ENCODE data around the gene UBE2H.

DNA sequence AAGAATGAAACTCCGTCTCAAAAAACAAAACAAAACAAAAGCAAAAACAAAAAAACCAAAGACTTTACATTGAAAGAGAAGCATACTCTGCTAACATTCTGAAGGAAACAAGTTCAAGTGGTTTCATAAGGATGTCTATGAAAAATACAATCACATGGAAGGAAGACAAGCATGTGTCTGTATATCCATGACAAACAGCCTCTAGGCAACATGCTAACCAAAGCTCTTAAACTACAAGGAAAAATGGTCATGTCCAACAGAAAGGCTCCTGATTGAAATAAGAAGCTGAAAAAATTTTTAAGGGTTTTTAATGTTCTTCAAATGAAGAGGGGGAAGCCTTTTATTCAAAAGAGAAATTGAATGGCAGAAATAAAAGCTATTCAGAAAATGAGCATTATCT, 64.9 kb downstream of the UBE2H start:
- TF ChIP-seq TARDBP (IDR thresholded peaks at IDR 0.05), result no peak
- no peak for TF ChIP-seq NFRKB (IDR thresholded peaks at IDR 0.05)
- no peak for TF ChIP-seq SUZ12 (IDR thresholded peaks at IDR 0.05)
- TF ChIP-seq FOXM1 (IDR thresholded peaks at IDR 0.05; ENCODE audit: borderline replicate concordance), result no peak
- no peak for TF ChIP-seq BHLHE40 (IDR thresholded peaks at IDR 0.05; ENCODE audit: borderline replicate concordance)
- TF ChIP-seq L3MBTL2 (conservative IDR thresholded peaks at IDR 0.05), result no peak
- no peak for TF ChIP-seq SP1 (IDR thresholded peaks at IDR 0.05)
